GM12873 (cell line): ENCODE data around the gene CTTN.

Experiments used
- TF ChIP-seq, protein P1 (sequence below): IDR thresholded peaks from 2 replicates; pipeline ENCODE4 v1.5.1; 2012; ENCODE audit warnings: low read depth, mild to moderate bottlenecking, moderate library complexity, low read length, control low read depth; ENCODE audit not compliant: insufficient read depth; ENCODE audit errors: missing control alignments

CTTN gene

DNA sequence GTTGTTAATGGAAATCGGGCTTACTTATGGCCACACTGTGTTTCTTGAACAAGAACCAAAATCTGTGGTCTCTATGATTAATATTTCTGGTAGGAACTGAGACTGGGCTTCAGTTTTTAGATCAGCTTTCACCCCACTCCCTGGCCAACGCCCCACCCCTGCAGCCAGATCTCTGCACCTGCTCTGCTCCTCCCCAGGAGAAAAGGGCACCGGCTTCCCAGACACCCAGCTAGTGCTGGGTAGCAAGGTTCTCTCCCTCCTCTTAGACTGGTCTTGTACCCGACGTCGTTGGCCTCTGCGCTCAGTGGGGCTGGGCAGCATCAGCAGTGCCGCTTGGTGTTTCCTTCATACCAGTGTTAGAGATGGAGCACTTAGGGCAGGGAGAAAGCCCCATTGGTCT is 17.0 kb upstream of the CTTN start:
- TF ChIP-seq, protein P1, sequence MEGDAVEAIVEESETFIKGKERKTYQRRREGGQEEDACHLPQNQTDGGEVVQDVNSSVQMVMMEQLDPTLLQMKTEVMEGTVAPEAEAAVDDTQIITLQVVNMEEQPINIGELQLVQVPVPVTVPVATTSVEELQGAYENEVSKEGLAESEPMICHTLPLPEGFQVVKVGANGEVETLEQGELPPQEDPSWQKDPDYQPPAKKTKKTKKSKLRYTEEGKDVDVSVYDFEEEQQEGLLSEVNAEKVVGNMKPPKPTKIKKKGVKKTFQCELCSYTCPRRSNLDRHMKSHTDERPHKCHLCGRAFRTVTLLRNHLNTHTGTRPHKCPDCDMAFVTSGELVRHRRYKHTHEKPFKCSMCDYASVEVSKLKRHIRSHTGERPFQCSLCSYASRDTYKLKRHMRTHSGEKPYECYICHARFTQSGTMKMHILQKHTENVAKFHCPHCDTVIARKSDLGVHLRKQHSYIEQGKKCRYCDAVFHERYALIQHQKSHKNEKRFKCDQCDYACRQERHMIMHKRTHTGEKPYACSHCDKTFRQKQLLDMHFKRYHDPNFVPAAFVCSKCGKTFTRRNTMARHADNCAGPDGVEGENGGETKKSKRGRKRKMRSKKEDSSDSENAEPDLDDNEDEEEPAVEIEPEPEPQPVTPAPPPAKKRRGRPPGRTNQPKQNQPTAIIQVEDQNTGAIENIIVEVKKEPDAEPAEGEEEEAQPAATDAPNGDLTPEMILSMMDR = no peak

GRCh38 chr11:70381872-70382861 is 16.2 kb upstream of the CTTN start:
- TF ChIP-seq, protein P1 = no peak

DNA sequence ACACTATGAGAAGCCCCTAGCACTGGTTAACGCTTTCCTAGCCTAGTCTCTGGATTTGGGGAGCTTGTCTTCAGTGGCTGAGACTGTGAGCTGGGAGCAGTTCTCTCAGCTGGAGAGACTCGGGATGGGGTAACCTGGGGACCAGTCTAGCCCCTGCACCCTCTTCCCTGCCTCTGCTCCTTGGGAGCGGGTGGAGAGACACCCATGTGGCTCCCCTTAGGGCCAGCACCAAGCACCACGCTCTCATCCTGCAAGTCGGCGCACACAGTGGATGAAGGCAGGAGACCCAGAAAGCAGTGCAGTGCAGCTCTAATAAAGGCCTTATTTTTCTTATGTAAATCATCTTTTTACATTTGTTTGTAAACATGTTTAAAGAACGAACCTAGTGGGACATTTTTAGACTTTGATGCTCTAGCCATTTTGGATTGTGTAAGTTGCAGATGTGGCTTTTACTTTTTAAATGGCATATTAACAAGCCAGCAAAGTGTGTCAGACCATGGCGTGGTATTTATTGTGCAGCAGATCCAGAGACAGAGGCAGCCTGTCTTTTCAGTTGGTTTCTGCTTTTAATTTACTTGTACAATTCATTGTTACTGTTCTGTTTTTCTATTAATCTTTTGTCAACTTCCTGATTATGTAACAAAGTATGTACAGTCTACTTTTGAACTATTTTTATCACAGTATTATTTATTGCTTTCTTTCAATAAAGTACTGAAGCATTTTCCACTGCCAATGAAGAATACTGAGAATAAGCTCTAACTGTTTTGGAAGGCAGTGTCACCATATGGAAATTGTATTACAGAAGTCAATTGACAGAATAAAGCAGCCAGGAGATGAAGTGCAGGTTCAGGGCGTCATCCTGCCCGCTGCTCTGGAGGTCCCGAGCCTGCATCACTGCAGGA is 14.4 kb upstream of the CTTN start:
- TF ChIP-seq, protein P1 = no peak

GRCh38 chr11:70384566-70385152 is 13.7 kb upstream of the CTTN start:
- TF ChIP-seq, protein P1 = no peak

DNA sequence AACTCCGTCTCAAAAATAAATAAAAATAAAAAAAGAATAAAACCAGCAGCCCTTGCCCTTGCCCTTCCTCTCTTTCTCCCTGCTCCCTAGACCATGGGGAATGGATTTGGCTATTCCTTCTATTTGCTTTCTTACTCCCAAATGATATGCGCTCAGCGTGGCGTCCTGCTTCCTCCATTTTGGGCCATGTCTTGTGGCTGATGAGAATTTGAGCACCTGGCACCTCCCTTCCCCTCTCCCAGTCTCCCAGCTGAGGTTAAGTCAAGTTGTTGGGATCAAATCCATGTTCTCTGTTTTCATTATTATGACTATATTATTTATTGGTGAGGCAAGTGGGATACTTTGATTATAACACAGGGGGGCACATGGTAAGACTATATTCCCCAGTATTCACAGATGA is 10.8 kb upstream of the CTTN start:
- TF ChIP-seq, protein P1 = no peak

DNA sequence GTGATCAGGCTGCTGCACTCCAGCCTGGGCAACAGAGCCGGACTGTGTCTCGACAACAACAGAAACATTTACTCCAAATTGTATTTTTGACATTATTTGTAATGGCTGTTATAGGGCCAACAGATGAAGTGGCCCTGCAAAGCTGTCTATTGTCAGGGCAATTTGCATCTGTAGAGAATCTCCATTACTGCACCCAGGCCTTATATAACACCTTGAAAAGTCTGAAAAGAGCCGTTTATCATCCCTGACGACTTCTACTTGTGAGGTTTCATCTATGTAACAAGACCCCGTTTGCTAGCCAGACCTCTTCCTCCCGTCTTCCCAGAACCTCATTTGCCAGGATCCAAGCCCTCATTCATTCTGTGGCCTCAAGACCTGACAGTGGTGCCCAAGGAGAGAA is 9.1 kb upstream of the CTTN start:
- TF ChIP-seq, protein P1 = no peak
